Bronchial epithelial cell (primary cell): Measurements from ENCODE around the gene KMO. TPM values are rescaled to one million over a fixed set of nuclear protein-coding genes. Genes with fewer than 3 reads are reported as not detected.

Experiments
- DNase-seq: peaks from one replicate; pipeline ENCODE4 v3.0.0-alpha.2; 2010; ENCODE audit warnings: low read depth
- FAIRE-seq: peaks from 2 replicates; lab custom pipeline; 2011; peaks lifted over from hg19 to GRCh38; lab: Jason Lieb, UNC
- H3K27me3 ChIP-seq: 2 replicates; pipeline ENCODE4 v1.5.1; 2011; ENCODE audit warnings: low read length; ENCODE audit not compliant: control insufficient read depth, insufficient read depth
- H3K36me3 ChIP-seq: 2 replicates; pipeline ENCODE4 v1.5.1; 2011; ENCODE audit warnings: low read length; ENCODE audit not compliant: control insufficient read depth, insufficient read depth
- H3K4me3 ChIP-seq: 2 replicates; pipeline ENCODE4 v1.5.1; 2011; ENCODE audit warnings: mild to moderate bottlenecking, low read depth, low read length, control low read depth
- total RNA-seq: library from RNA; depleted of rRNA; stranded (reverse); fragments of >200 nt; gene quantifications from 2 replicates; pipeline ENCODE4 v1.2.1, GENCODE V29; 2014
- TF ChIP-seq, protein P1 (sequence below): IDR thresholded peaks from 2 replicates; pipeline ENCODE4 v1.5.1; 2011; ENCODE audit warnings: mild to moderate bottlenecking, moderate library complexity, low read length, control low read depth, inconsistent platforms; ENCODE audit not compliant: insufficient read depth, severe bottlenecking

Gene KMO
- total RNA-seq, 1 donor from 2014 or later: not detected

GRCh38 chr1:241542199-241542907 is 10.2 kb downstream of the KMO start:
- Histone ChIP-seq H3K36me3 (no peaks in the 10 kb centered on the region), H3K4me3 (no peak overlapping the region), H3K27me3 (no peaks in the 10 kb centered on the region)
- DNase-seq: peak; percentile 85
- FAIRE-seq: no peak
- TF ChIP-seq, protein P1, sequence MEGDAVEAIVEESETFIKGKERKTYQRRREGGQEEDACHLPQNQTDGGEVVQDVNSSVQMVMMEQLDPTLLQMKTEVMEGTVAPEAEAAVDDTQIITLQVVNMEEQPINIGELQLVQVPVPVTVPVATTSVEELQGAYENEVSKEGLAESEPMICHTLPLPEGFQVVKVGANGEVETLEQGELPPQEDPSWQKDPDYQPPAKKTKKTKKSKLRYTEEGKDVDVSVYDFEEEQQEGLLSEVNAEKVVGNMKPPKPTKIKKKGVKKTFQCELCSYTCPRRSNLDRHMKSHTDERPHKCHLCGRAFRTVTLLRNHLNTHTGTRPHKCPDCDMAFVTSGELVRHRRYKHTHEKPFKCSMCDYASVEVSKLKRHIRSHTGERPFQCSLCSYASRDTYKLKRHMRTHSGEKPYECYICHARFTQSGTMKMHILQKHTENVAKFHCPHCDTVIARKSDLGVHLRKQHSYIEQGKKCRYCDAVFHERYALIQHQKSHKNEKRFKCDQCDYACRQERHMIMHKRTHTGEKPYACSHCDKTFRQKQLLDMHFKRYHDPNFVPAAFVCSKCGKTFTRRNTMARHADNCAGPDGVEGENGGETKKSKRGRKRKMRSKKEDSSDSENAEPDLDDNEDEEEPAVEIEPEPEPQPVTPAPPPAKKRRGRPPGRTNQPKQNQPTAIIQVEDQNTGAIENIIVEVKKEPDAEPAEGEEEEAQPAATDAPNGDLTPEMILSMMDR: no peak

GRCh38 chr1:241548008-241548407 is 15.8 kb downstream of the KMO start:
- FAIRE-seq: no peak
- no peak for DNase-seq

DNA sequence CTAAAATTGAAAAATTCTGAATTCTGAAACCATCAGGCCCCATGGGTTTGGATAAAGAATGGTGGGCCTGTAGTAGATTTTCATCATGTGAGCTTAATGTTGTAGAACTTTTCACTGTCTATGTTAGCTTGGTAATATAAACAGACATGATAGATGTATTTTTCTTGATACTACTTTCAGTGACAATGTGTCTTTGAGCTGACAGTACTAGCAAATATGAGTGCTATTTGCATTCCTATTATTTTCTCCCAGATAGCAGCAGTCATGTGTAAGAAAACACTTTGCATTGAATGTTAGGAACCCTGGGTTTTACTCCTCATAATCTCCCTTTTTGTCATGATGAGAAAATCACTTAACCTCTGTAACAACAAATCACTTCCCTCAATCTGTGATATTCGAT is 18.1 kb downstream of the KMO start:
- DNase-seq: no peak
- no peaks in the 10 kb centered on the region for H3K27me3 ChIP-seq
- FAIRE-seq: no peak
- TF ChIP-seq, protein P1: no peak
- H3K4me3 ChIP-seq: no peak overlapping the region
- no peaks in the 10 kb centered on the region for H3K36me3 ChIP-seq

More at GRCh38 chr1:241548008-241548407, 15.8 kb downstream of the KMO start:
- H3K27me3 ChIP-seq: no peaks in the 10 kb centered on the region
- no peaks in the 10 kb centered on the region for H3K36me3 ChIP-seq
- no peak overlapping the region for H3K4me3 ChIP-seq
- TF ChIP-seq, protein P1: no peak

DNA sequence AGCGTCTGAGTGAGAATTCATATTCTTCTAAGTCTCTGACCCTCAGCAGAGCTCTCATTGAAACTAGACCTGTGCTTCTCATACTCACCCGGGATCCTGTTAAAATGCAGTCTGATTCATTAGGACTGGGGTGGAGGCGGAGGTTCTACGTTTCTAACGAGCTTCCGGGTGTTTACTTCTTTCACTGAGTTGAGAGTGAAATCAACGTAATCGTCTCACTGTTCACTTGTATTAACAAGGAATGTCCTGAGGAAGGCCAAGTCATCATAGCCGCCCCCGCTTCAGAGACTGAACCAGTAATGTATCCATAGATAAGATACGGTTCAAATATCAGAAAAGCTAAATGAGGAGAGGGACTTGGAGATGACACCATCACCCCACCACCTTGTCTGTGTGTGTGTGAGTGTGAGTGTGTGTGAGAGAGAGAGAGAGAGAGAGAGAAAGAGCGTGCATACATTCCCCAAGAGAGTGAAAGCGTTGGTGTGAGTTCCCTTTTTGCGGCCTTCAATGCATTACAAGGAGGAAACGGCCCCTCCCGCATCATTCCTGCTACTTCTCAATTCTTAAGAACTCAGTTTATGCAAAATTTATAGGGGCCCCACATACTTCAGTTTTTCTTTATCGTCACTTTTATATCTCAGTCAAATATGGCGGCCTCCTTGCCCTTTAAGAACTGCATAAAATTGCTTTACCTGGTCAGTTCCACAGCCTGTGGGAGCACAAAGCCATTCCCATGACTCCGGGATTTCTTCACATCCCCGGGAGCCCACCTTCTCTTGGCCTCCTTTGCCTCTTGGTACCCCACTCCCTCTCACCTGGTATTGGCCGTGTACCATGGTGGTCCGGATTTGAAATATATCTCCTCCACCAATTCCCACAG is 19.8 kb downstream of the KMO start:
- FAIRE-seq (no peak), DNase-seq (no peak)
- Histone ChIP-seq H3K27me3 (no peaks in the 10 kb centered on the region), H3K4me3 (no peak overlapping the region), H3K36me3 (no peaks in the 10 kb centered on the region)
- TF ChIP-seq, protein P1: no peak

DNA sequence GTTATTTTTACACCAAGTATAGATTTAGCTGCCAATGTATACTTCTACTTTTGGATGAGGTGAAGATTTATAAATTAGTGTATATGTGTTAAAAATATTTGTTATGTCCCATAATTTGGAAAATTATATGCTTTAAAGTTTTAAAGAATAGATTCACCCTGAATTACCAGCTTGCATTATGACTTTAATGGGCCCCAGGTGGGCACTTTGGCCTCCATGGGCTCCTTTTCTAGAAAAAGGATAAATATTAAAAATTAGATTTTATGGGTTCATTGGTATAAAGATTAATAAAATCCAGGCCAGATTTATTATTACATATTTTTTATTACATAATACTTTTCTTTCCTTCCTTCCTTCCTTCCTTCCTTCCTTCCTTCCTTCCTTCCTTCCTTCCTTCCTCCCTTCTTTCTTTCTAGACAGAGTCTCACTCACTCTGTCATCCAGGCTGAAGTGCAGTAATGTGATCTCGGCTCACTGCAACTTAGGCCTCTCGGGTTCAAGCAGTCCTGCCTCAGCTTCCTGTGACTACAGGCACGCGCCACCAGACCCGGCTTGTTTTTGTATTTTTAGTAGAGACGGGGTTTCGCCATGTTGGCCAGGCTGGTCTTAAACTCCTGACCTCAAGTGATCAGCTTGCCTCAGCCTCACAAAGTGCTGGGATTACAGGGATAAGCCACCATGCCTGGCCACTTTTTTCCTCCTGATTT is 21.9 kb downstream of the KMO start:
- Histone ChIP-seq H3K36me3 (no peaks in the 10 kb centered on the region), H3K4me3 (no peak overlapping the region), H3K27me3 (no peaks in the 10 kb centered on the region)
- FAIRE-seq (no peak), DNase-seq (no peak)
- TF ChIP-seq, protein P1: no peak
